Kidney (tissue), 14 donors: ENCODE measurements around the gene CCL3. TPM values are rescaled to one million over a fixed set of nuclear protein-coding genes. Genes with fewer than 3 reads are reported as not detected.
"Not testable (repeated sequence)": the region's sequence is repeated elsewhere in the genome, so short reads cannot be mapped to it uniquely, and the experiment has no call there.

Source experiments
- DNase-seq, 5 donors: peaks; one replicate each; pipeline ENCODE4 v3.0.0-alpha.2; 2013 to 2020
- FAIRE-seq: peaks from 2 replicates; lab custom pipeline; 2012; peaks lifted over from hg19 to GRCh38; lab: Jason Lieb, UNC
- H3K27ac ChIP-seq, 2 donors: one replicate each; pipeline ENCODE4 v1.7.0; 2013; ENCODE audit warnings: low read depth in 2 of 2, low read length in 2 of 2, inconsistent platforms in 1 of 2
- H3K27me3 ChIP-seq: one replicate; pipeline ENCODE4 v1.7.1; 2013; ENCODE audit warnings: low read length, inconsistent platforms; ENCODE audit not compliant: control insufficient read depth, insufficient read depth
- H3K36me3 ChIP-seq, 3 donors: one replicate each; pipeline versions ENCODE4 v1.7.0 to v1.7.1; 2013; ENCODE audit warnings: low read length in 3 of 3, control low read depth in 1 of 3, inconsistent platforms in 1 of 3; ENCODE audit not compliant: insufficient read depth in 3 of 3, control insufficient read depth in 2 of 3
- H3K4me1 ChIP-seq, 3 donors: one replicate each; pipeline versions ENCODE4 v1.7.0 to v1.7.1; 2013; ENCODE audit warnings: low read length in 3 of 3, inconsistent platforms in 1 of 3, low read depth in 1 of 3; ENCODE audit not compliant: control insufficient read depth in 2 of 3, insufficient read depth in 2 of 3
- H3K4me3 ChIP-seq, 3 donors: one replicate each; pipeline versions ENCODE4 v1.7.0 to v1.8.1; 2013; ENCODE audit warnings: low read length in 3 of 3, control low read depth in 1 of 3, inconsistent platforms in 1 of 3
- H3K9ac ChIP-seq, 3 donors: one replicate each; pipeline versions ENCODE4 v1.7.0 to v1.7.1; 2013; ENCODE audit warnings: low read length in 3 of 3, control low read depth in 1 of 3, inconsistent platforms in 1 of 3
- H3K9me3 ChIP-seq, 3 donors: one replicate each; pipeline versions ENCODE4 v1.7.0 to v1.7.1; 2013; ENCODE audit warnings: low read length in 3 of 3, control low read depth in 1 of 3, inconsistent platforms in 1 of 3; ENCODE audit not compliant: control insufficient read depth in 2 of 3, insufficient read depth in 1 of 3
- intact Hi-C: fragments of 100-400 bp; cut with DNase I; formaldehyde crosslinking; loops from one replicate; pipeline ENCODE4 v1.11.1; 2022
- polyA plus RNA-seq: library from polyadenylated mRNA; stranded (reverse); fragments of 350-450 nt; fragmentation: Illumina TruSeq; extraction: RNeasy Lipid Tissue Mini Kit (QIAGEN cat#74804); gene quantifications from one replicate; pipeline ENCODE4 v1.2.3, GENCODE V29; 2014; ENCODE audit warnings: low read depth, low replicate concordance; ENCODE audit not compliant: insufficient read depth
- total RNA-seq: library from RNA; stranded (reverse); fragmentation: NEBNext Ultra II Directional; extraction: Animal tissue kit (Norgen Biotek cat#: 25700); gene quantifications from one replicate; pipeline ENCODE4 v1.2.1, GENCODE V29; 2021
- TF ChIP-seq, protein P1 (sequence below): IDR thresholded peaks from 3 replicates; pipeline ENCODE4 v1.5.1; 2012; ENCODE audit warnings: mild to moderate bottlenecking, moderate library complexity, borderline replicate concordance; ENCODE audit not compliant: insufficient read depth; ENCODE audit errors: extremely low read depth
- donor health status: control.
- donor health status: control.
- donor health status: control.
- donor health status: control.
- donor health status: control.
- donor health status: DM: yes; HTN: yes; CAD: no.
- donor health status: Normal renal cell carcinoma (clear cell type).

CCL3 gene
- total and polyA plus RNA-seq, 2 donors from 2014 or later = 4.2 to 6.6 TPM

DNA sequence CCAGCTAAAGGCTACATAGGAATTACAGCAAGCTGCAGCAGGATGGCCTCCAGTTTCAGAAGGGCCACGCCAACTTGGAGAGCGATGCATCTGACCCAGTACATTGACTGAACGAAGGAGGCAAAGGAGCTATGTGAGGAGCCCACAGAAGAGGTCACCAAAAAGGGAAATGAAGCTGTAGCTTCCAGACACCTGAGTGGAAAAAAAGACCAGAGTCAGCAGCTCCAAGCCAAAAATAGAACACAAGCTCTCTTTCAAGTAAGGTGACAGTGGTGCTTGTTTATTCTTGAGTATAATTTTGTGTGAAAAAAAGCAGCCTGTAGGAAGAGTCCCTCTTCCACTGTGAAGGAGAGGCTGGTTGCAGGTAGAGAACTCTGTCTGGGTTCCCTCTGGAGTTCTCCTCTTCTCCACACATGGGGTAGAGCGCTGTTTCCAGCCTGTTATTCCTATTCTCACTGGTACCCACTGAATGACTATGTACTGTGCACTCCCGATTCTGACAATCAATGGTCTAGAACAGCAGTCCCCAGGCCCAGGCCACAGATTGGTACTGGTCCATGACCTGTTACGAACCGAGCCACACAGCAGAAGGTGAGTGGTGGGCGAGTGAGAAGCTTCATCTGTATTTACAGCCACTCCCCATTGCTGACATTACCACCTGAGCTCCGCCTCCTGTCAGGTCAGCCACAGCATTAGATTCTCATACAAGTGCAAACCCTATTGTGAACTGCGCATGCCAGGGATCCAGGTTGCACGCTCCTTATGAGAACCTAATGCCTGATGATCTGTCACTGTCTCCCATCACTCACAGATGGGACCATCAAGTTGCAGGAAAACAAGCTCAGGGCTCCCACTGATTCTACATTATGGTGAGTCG, 28.8 kb upstream of the CCL3 start:
- intact Hi-C loops = no loop called here
- H3K4me1 ChIP-seq = no peaks in the 10 kb centered on the region
- H3K9me3 ChIP-seq = no peaks in the 10 kb centered on the region
- TF ChIP-seq, protein P1, sequence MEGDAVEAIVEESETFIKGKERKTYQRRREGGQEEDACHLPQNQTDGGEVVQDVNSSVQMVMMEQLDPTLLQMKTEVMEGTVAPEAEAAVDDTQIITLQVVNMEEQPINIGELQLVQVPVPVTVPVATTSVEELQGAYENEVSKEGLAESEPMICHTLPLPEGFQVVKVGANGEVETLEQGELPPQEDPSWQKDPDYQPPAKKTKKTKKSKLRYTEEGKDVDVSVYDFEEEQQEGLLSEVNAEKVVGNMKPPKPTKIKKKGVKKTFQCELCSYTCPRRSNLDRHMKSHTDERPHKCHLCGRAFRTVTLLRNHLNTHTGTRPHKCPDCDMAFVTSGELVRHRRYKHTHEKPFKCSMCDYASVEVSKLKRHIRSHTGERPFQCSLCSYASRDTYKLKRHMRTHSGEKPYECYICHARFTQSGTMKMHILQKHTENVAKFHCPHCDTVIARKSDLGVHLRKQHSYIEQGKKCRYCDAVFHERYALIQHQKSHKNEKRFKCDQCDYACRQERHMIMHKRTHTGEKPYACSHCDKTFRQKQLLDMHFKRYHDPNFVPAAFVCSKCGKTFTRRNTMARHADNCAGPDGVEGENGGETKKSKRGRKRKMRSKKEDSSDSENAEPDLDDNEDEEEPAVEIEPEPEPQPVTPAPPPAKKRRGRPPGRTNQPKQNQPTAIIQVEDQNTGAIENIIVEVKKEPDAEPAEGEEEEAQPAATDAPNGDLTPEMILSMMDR = no peak
- no peaks in the 10 kb centered on the region for H3K36me3 ChIP-seq
- FAIRE-seq (no peak), DNase-seq (no peak)
- no peak overlapping the region for H3K9ac ChIP-seq
- no peaks in the 10 kb centered on the region for H3K27me3 ChIP-seq
- no peak overlapping the region for H3K4me3 ChIP-seq
- H3K27ac ChIP-seq = no peak overlapping the region

DNA sequence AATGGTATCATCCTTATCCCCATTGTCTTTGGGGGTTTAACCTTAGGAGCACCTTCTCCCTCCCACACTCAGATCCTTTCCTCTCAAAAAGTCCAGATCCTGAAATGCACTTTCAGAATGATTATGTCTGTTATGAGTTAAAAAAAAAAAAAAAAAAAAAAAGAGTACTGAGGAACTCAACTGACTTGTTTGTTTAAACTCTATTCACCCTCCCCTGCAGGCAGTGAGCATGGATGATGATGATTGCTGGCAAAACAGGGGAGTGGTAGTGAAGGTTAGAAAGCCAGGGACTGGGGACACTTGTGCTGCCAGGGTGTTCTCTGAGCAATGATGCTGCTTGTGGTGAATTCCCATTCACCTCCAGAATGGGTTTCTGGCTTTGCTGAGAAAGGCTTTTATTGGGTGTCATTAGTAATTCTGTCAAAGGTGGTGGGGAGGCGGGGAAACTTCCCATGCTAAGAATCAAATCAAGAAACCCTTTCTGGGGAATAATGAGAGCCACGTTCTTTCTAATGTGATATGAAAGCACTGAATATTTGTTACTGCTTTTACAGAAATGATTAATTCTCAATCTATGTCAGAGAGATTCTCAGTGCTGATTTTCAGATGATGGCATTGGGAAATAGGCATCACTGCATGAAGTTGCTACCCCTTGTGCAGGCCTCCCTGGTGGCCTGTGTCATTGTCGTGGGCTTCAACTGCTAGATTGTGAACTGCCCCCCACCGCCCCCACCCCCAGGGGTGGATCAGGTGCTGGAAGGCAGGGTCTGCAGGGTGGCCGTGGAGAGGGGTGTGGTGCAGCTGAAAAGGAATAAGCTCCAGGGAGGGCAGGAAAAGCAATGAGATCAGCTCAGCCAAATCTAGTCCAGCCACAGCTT, 27.8 kb upstream of the CCL3 start:
- Histone ChIP-seq H3K9ac (no peak overlapping the region), H3K9me3 (no peaks in the 10 kb centered on the region), H3K27ac (no peak overlapping the region), H3K27me3 (no peaks in the 10 kb centered on the region), H3K36me3 (no peaks in the 10 kb centered on the region), H3K4me3 (no peak overlapping the region), H3K4me1 (no peaks in the 10 kb centered on the region)
- TF ChIP-seq, protein P1 = no peak
- no peak for DNase-seq
- no peak for FAIRE-seq
- intact Hi-C loops = no loop called here

DNA sequence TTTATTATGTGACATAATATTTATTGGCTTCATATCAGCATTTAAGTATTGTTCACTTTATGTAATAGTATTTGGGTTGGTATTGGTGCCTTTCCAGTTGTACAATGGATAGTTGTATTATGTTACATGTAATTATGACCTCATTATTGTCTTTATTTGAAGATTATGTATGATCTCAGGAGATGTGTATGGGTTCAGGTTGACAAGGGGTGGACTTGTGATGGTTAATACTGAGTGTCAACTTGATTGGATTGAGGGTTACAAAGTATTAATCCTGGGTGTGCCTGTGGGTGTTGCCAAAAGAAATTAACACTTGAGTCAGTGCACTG, 25.7 kb upstream of the CCL3 start:
- FAIRE-seq, H3K9me3 ChIP-seq, H3K36me3 ChIP-seq, H3K4me1 ChIP-seq, H3K27me3 ChIP-seq, DNase-seq, H3K9ac ChIP-seq, H3K27ac ChIP-seq, H3K4me3 ChIP-seq, intact Hi-C loops: not testable (repeated sequence)

DNA sequence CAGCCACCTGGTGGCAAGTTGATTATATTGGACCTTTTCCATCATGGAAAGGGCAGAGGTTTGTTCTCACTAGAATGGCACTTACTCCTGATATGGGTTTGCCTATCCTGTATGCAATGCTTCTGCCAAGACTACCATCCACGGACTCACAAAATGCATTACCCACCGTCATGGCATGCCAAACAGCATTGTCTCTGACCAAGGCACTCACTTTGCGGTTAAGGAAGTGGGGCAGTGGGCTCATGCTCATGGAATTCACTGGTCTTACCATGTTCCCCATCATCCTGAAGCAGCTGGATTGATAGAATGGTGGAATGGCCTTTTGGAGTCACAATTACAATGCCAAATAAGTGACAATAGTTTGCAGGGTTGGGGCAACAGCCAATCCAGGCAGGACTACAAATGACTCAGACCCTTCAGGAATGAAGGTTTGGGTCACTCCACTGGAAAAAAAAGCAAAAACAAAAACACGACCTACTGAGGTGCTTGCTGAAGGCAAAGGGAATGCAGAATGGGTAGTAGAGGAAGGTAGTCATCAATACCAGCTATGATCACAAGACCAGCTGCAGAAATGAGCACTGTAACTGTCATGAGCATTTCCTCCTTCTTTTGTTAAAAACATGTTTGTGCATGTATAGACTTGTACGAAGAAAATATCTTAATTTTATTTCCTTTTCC, 25.2 kb upstream of the CCL3 start:
- H3K9me3 ChIP-seq, intact Hi-C loops, H3K27ac ChIP-seq, H3K4me3 ChIP-seq, H3K27me3 ChIP-seq, H3K4me1 ChIP-seq, H3K36me3 ChIP-seq, H3K9ac ChIP-seq, FAIRE-seq, DNase-seq: not testable (repeated sequence)

DNA sequence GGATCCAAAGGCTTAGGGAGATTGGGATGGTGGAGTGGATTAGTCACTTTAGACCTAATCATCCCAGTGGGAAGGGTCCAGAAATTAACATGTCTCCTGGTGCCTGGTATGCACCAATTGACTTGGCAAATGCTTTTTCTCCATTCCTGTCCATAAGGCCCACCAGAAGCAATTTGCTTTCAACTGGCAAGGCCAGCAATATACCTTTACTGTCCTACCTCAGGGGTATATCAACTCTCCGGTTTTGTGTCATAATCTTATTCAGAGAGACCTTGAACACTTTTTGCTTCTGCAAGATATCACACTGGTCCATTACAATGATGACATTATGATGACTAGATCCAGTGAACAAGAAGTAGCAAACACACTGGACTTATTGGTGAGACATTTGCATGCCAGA, 23.2 kb upstream of the CCL3 start:
- DNase-seq, H3K9me3 ChIP-seq, intact Hi-C loops, FAIRE-seq, H3K36me3 ChIP-seq, H3K4me1 ChIP-seq, H3K9ac ChIP-seq, H3K27me3 ChIP-seq, H3K27ac ChIP-seq, H3K4me3 ChIP-seq: not testable (repeated sequence)
